Measurements from ENCODE around the gene OAS3.
"Not testable (repeated sequence)": the region's sequence is repeated elsewhere in the genome, so short reads cannot be mapped to it uniquely, and the experiment has no call there.

Gene OAS3

GRCh38 chr12:112924986-112925385 lies 13.3 kb upstream of the OAS3 start:
- DNase-seq (ENCODE audit: low read depth): no peak

GRCh38 chr12:112926416-112927033 lies 11.7 kb upstream of the OAS3 start:
- DNase-seq (ENCODE audit: low read depth): not testable (repeated sequence)

GRCh38 chr12:112927475-112927874 lies 10.8 kb upstream of the OAS3 start:
- DNase-seq (ENCODE audit: low read depth): no peak

- no peak for DNase-seq (ENCODE audit: low read depth)
Observed at GRCh38 chr12:112927925-112928324, 10.3 kb upstream of the OAS3 start.

- no peak for DNase-seq (ENCODE audit: low read depth)
Observed at GRCh38 chr12:112928978-112929377, 9.3 kb upstream of the OAS3 start.

GRCh38 chr12:112929715-112930114 lies 8.6 kb upstream of the OAS3 start:
- DNase-seq (ENCODE audit: low read depth): no peak

- no peak for DNase-seq (ENCODE audit: low read depth)
Observed at GRCh38 chr12:112930350-112930749, 7.9 kb upstream of the OAS3 start.

- DNase-seq (ENCODE audit: low read depth): no peak
Observed at GRCh38 chr12:112932485-112933128, 5.7 kb upstream of the OAS3 start.

- no peak for DNase-seq (ENCODE audit: low read depth)
Observed at GRCh38 chr12:112933129-112933505, 5.2 kb upstream of the OAS3 start.

- no peak for DNase-seq (ENCODE audit: low read depth)
Observed at GRCh38 chr12:112936264-112936663, 2.0 kb upstream of the OAS3 start.

GRCh38 chr12:112936927-112937326 lies 1.3 kb upstream of the OAS3 start:
- DNase-seq (ENCODE audit: low read depth): no peak

- DNase-seq (ENCODE audit: low read depth): no peak
Observed at GRCh38 chr12:112938751-112939150, 477 bp downstream of the OAS3 start.

- no peak for DNase-seq (ENCODE audit: low read depth)
Observed at GRCh38 chr12:112939761-112940381, 1.6 kb downstream of the OAS3 start.

GRCh38 chr12:112941528-112942335 lies 3.5 kb downstream of the OAS3 start:
- DNase-seq (ENCODE audit: low read depth): no peak

GRCh38 chr12:112942572-112942971 lies 4.3 kb downstream of the OAS3 start:
- DNase-seq (ENCODE audit: low read depth): no peak

GRCh38 chr12:112944024-112944690 lies 5.9 kb downstream of the OAS3 start:
- DNase-seq (ENCODE audit: low read depth): no peak

GRCh38 chr12:112945515-112945914 lies 7.2 kb downstream of the OAS3 start:
- DNase-seq (ENCODE audit: low read depth): no peak

GRCh38 chr12:112946236-112947000 lies 8.1 kb downstream of the OAS3 start:
- no peak for DNase-seq (ENCODE audit: low read depth)

GRCh38 chr12:112947314-112947713 lies 9.0 kb downstream of the OAS3 start:
- DNase-seq (ENCODE audit: low read depth): no peak

GRCh38 chr12:112947761-112948160 lies 9.5 kb downstream of the OAS3 start:
- no peak for DNase-seq (ENCODE audit: low read depth)

- DNase-seq (ENCODE audit: low read depth): no peak
Observed at GRCh38 chr12:112948806-112949205, 10.5 kb downstream of the OAS3 start.

Measured in HS-5 (cell line).